Lung (tissue), 12 donors: Measurements from ENCODE around the gene POU6F2. TPM values are rescaled to one million over a fixed set of nuclear protein-coding genes. Genes with fewer than 3 reads are reported as not detected.

ENCODE experiments used
- ATAC-seq: fragments of 200-7000 bp; cut with Tn5 transposase; one replicate; pipeline ENCODE4 v1.9.1; 2020; ENCODE audit warnings: moderate number of reproducible peaks; ENCODE audit not compliant: insufficient read depth, low FRiP score
- DNase-seq, 3 donors: peaks; one replicate each; pipeline ENCODE4 v3.0.0-alpha.2; 2013 to 2017
- H3K27ac ChIP-seq, 2 donors: one replicate each; pipeline ENCODE4 v1.5.1; 2013; ENCODE audit warnings: mild to moderate bottlenecking in 2 of 2, moderate library complexity in 2 of 2, control low read depth in 1 of 2, inconsistent platforms in 1 of 2, low read depth in 1 of 2, low read length in 1 of 2
- H3K27me3 ChIP-seq, 3 donors: one replicate each; pipeline ENCODE4 v1.5.1; 2013; ENCODE audit warnings: low read length in 2 of 3; ENCODE audit not compliant: control insufficient read depth in 3 of 3, insufficient read depth in 3 of 3
- H3K36me3 ChIP-seq, 4 donors: one replicate each; pipeline ENCODE4 v1.5.1; 2013; ENCODE audit warnings: low read length in 4 of 4, mild to moderate bottlenecking in 1 of 4, moderate library complexity in 1 of 4; ENCODE audit not compliant: control insufficient read depth in 4 of 4, insufficient read depth in 4 of 4
- H3K4me1 ChIP-seq, 5 donors: one replicate each; pipeline ENCODE4 v1.5.1; 2013; ENCODE audit warnings: low read length in 5 of 5, mild to moderate bottlenecking in 2 of 5, moderate library complexity in 1 of 5; ENCODE audit not compliant: control insufficient read depth in 5 of 5, insufficient read depth in 5 of 5
- H3K4me3 ChIP-seq: one replicate; pipeline ENCODE4 v1.5.1; 2013; ENCODE audit warnings: mild to moderate bottlenecking, control low read depth, moderate library complexity
- H3K9ac ChIP-seq, 2 donors: one replicate each; pipeline ENCODE4 v1.5.1; 2013; ENCODE audit warnings: low read length in 2 of 2, control low read depth in 1 of 2; ENCODE audit not compliant: insufficient read depth in 1 of 2
- H3K9me3 ChIP-seq, 4 donors: one replicate each; pipeline ENCODE4 v1.5.1; 2013; ENCODE audit warnings: low read length in 3 of 4, mild to moderate bottlenecking in 1 of 4, moderate library complexity in 1 of 4; ENCODE audit not compliant: control insufficient read depth in 4 of 4, insufficient read depth in 3 of 4
- CTCF ChIP-seq: IDR thresholded peaks from 2 replicates; pipeline ENCODE4 v1.5.1; 2012; ENCODE audit warnings: mild to moderate bottlenecking; ENCODE audit errors: control extremely low read depth, extremely low read depth
- WGBS, 2 donors: extraction: QIAGEN DNeasy Blood & Tissue Kit; methylation state at CpG; one replicate each; pipeline ENCODE4 v1.1.7; 2013; 5-methylcytosine and 5-hydroxymethylcytosine counted together
- polyA plus RNA-seq, 2 donors: library from polyadenylated mRNA; stranded (reverse); fragments of 200-250 nt; gene quantifications; one replicate each; pipeline ENCODE4 v1.2.1, GENCODE V29; 2013
- total RNA-seq, 2 donors: library from RNA; depleted of rRNA in 1 of 2; stranded (reverse); fragments of >200 nt in 1 of 2; gene quantifications; one replicate each; pipeline ENCODE4 v1.2.1, GENCODE V29; 2014 to 2021
- donor health status: control.
- donor health status: control.
- donor health status: Bipolar disorder and iron deficiency.
- donor health status: healthy.
- donor health status: DM: yes; HTN: yes; CAD: no.

POU6F2 gene
- total and polyA plus RNA-seq, 4 donors: 0.08 to 0.18 TPM; not detected in 2

- ATAC-seq: no peak
- 78 to 90% methylated on average over 3 of the region's 3 CpGs for WGBS, 2 donors
- no peak for TF ChIP-seq CTCF
Observed at GRCh38 chr7:39367451-39367850, 389.7 kb downstream of the POU6F2 start.

GRCh38 chr7:39367943-39368342 lies 390.2 kb downstream of the POU6F2 start:
- Histone ChIP-seq H3K9me3 (no peaks in the 10 kb centered on the region), H3K9ac (no peak overlapping the region), H3K4me1 (no peaks in the 10 kb centered on the region), H3K27ac (no peak overlapping the region), H3K36me3 (no peaks in the 10 kb centered on the region), H3K4me3 (no peak overlapping the region), H3K27me3 (no peaks in the 10 kb centered on the region)
- WGBS, 2 donors: 90 to 95% methylated on average over 2 of the region's 2 CpGs
- TF ChIP-seq CTCF: no peak
- ATAC-seq (no peak), DNase-seq (no peak)

More at GRCh38 chr7:39367451-39367850, 389.7 kb downstream of the POU6F2 start:
- H3K9ac ChIP-seq: no peak overlapping the region
- no peaks in the 10 kb centered on the region for H3K9me3 ChIP-seq
- H3K4me3 ChIP-seq: no peak overlapping the region
- H3K4me1 ChIP-seq: no peaks in the 10 kb centered on the region
- DNase-seq: no peak
- H3K27me3 ChIP-seq: no peaks in the 10 kb centered on the region
- no peak overlapping the region for H3K27ac ChIP-seq
- no peaks in the 10 kb centered on the region for H3K36me3 ChIP-seq

- H3K36me3 ChIP-seq: no peaks in the 10 kb centered on the region
- ATAC-seq (no peak), DNase-seq (no peak)
- H3K9me3 ChIP-seq: no peaks in the 10 kb centered on the region
- H3K27me3 ChIP-seq: no peaks in the 10 kb centered on the region
- 94 to 99% methylated on average over 1 of the region's 1 CpG for WGBS, 2 donors
- no peak for TF ChIP-seq CTCF
- no peaks in the 10 kb centered on the region for H3K4me1 ChIP-seq
- H3K4me3 ChIP-seq: no peak overlapping the region
- no peak overlapping the region for H3K9ac ChIP-seq
- no peak overlapping the region for H3K27ac ChIP-seq
Observed at GRCh38 chr7:39372383-39372782, 394.7 kb downstream of the POU6F2 start.

- WGBS, 2 donors: 81 to 87% methylated on average over 5 of the region's 5 CpGs
Observed at GRCh38 chr7:39374436-39375040, 396.8 kb downstream of the POU6F2 start.

More at GRCh38 chr7:39374436-39375040, 396.8 kb downstream of the POU6F2 start:
- no peak for TF ChIP-seq CTCF
- ATAC-seq (no peak), DNase-seq (no peak)
- H3K4me1 ChIP-seq: no peaks in the 10 kb centered on the region
- H3K9me3 ChIP-seq: no peaks in the 10 kb centered on the region
- H3K27ac ChIP-seq: no peak overlapping the region
- H3K36me3 ChIP-seq: no peaks in the 10 kb centered on the region
- H3K27me3 ChIP-seq: no peaks in the 10 kb centered on the region
- no peak overlapping the region for H3K9ac ChIP-seq
- H3K4me3 ChIP-seq: no peak overlapping the region
